ENCODE measurements around the gene SDHAF1.
A peak's percentile ranks its signal among the peaks of the same experiment; 100 is the strongest.

The SDHAF1 gene

DNA sequence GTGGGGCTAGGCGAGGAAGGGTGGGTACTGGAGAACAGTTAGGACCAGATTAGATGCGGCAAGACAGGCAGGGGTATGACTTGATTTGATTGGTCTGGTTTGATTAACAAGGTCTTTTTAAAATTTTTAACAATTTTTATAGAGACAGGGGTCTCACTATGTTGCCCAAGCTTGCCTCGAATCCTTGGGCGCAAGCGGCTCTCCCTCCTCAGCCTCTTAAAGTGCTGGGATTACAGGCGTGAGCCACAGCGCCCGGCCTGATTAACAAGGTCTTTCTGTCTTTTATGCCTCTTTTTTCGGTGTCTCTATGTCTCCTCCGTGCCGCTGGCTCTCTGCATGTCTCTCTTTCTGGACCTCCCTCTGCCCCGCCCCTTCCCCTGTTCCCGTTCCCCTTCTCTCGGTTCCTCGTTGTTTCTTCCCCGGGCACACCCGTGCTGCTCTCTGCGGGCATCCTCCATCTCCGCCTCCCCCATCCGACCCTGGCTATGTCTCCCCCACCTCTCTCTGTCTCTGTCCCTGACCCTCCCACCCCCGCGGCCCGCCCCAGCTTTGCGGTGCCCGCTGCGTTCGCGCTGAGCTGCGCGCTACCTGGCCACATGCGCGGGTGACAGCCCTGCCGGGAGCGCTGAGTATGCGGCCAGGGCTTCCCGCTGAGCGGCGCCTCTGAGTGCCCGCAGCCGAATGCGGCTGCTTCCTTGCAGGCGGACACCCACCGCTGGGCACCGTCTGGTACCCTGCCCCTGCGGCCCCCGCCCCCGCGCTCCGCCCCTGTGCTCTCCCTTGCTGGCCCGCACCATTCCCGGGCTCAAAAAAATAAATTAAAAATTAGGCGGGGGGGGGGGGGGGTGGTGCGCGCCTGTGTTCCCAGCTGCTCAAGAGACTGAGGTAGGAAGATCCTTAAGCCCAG, 8.1 kb upstream of the SDHAF1 start:
- peak; percentile 47 for DNase-seq (ENCODE audit: low spot score)

GRCh38 chr19:35987571-35987896, 7.5 kb upstream of the SDHAF1 start:
- DNase-seq (ENCODE audit: low spot score) = no peak

GRCh38 chr19:35988824-35989223, 6.2 kb upstream of the SDHAF1 start:
- DNase-seq (ENCODE audit: low spot score) = no peak

- no peak for DNase-seq (ENCODE audit: low spot score)
Observed at GRCh38 chr19:35990156-35990555, 4.8 kb upstream of the SDHAF1 start.

GRCh38 chr19:35990771-35991730, 3.9 kb upstream of the SDHAF1 start:
- no peak for DNase-seq (ENCODE audit: low spot score)

GRCh38 chr19:35991731-35992450, 3.1 kb upstream of the SDHAF1 start:
- DNase-seq (ENCODE audit: low spot score) = no peak

- DNase-seq (ENCODE audit: low spot score) = no peak
Observed at GRCh38 chr19:35992907-35993765, 1.9 kb upstream of the SDHAF1 start.

GRCh38 chr19:35993923-35994598, 927 bp upstream of the SDHAF1 start:
- no peak for DNase-seq (ENCODE audit: low spot score)

DNA sequence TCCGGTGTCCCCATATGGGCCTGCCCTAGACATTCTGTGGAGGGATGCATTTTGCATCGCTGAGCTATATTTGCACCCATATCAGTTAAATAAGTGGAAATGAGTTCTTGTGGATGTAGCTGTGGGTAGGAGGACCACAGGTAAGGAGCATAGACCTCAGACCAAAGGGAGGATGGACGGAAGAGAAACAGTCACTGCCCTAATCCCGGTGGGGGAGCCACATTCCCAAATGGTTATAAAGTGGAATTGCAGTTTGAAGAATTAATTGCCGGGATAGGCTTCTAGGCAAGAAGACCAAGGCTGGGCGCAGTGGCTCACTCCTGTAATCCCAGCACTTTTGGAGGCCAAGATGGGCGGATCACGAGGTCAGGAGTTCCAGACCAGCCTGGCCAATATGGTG, 1.8 kb downstream of the SDHAF1 start:
- no peak for DNase-seq (ENCODE audit: low spot score)

GRCh38 chr19:36001605-36002004, 6.6 kb downstream of the SDHAF1 start:
- DNase-seq (ENCODE audit: low spot score) = no peak

GRCh38 chr19:36003284-36003683, 8.3 kb downstream of the SDHAF1 start:
- no peak for DNase-seq (ENCODE audit: low spot score)

DNA sequence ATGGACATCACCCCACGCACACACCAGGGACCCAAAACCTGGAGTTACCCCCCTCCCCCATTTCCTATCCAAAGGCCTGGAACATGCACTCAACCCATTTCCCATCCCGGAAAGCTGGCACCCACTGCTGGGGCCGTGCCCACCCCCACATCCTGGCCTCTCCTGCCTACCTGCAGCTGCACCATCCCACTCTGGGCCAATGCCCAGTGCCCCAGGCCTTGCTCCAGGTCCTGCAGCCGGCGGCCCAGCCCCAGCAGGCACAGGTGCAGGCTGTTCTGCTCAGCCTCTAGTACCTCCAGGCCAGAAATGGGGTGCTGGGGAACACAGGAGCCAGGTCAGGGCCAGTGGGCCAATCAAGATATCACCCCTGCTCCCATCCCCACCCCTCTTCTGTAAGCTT, 12.0 kb downstream of the SDHAF1 start:
- DNase-seq (ENCODE audit: low spot score) = no peak

DNA sequence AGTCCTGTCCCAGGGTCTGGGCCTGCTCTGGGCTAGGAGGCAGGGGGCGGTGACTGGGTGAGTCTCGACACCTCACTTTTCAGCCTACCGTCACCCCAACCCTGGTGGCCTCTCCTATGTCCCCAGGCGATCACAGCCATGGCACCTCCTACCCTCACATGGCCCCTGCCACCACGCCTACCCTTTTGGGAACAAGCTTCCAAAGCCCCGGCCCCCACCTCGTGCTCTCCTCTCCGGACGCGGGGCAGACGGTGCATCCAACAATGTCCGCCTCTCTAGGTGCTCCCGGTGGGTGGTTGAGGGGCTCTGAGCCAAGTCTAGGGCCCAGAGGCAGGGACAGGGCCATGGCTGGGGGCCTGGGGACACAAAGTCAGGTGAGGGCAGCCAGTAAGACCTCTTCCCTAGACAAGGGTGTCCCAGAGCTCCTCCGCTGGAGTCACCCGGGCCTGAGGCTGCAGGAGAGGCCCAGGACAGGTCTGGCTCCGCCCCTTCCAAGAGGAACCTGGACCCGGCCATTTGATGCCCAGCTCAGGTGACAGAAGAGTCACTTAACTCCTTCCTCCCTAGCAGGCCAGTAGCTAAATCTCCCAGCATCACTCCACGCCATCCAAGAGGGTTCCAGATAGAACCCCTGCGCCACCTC, 13.5 kb downstream of the SDHAF1 start, which contains the start of gene SYNE4:
Gene SYNE4, minus strand, starts transcription at position 478 of the 643 bp plus-strand sequence. Its CDS starts 132 bp downstream, at position 346.
- DNase-seq (ENCODE audit: low spot score) = no peak

DNA sequence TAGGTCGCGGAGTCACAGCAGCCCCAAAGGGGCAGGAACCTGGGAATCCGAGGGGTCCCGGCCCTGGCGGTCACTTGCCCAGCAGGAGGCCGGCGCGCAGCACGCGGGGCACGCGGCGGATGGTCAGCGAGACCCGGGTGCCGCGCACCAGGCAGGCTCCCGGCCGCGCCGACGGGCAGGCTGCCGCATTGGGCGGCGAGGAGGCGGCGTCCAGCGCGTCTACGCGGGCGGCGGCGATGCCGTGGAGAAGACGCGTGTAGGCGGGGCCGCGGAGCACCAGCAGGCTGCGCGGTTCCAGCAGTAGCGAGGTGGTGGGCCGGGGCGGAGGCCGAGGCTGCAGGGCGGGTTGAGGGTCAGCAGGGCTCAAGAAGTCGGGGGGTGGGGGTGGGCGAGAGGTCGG, 14.2 kb downstream of the SDHAF1 start:
- DNase-seq (ENCODE audit: low spot score) = peak; percentile 51

DNA sequence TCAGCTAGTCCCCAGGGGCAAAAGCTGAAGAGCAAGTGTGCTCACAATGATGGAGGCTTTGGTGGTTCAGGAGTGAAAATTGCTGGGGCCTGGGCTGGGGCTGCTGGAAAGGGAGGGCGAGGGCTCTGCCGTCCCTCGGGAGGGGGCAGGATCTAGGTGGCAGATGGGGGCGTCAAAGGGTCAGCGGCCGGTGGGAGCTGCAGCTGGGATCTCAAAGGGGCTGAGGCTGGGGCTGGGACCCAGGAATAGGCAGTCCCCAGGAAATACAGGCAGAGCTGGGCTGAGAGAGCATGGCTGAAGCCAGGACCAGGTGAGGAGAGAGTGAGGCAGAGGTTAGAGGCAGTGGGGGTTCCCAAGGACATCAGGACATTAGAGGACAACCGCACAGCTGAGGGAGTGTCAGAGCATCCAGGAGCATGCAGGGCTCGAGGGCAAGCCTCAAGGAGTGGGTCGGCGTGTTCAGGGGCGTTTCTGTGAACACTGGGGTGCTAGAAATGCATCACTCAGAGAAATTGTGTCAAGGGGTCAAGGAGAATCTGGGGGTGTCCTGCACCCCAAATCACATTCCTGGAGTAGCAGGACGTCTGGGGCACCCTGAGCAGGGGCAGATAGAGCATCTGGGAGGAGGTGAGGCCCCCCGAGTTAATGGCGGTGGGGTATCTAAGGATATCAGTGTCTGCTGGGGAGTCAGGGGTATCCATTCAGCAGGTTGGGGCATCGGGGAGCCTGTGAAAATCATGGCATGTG, 14.8 kb downstream of the SDHAF1 start:
- DNase-seq (ENCODE audit: low spot score) = no peak

DNA sequence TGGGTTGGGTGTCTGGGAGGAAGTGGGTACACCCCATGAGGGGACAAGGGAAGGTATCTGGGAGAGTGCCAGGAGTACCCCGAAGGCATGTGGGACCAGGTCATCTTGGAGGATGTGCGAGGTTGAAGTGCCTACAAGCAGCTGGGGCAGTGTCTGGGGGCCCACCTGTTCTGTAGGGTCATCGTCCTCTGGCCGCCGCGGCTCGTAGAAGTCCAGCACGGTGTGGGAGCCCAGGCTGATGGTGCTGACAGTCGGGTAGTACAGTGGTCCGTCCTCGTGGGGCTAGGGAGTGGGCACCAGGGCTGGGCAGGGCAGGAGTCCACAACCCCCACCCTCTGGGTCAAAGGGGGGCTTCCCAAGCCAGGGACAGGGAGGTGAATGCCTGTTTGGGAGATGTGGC, 15.4 kb downstream of the SDHAF1 start:
- no peak for DNase-seq (ENCODE audit: low spot score)

DNA sequence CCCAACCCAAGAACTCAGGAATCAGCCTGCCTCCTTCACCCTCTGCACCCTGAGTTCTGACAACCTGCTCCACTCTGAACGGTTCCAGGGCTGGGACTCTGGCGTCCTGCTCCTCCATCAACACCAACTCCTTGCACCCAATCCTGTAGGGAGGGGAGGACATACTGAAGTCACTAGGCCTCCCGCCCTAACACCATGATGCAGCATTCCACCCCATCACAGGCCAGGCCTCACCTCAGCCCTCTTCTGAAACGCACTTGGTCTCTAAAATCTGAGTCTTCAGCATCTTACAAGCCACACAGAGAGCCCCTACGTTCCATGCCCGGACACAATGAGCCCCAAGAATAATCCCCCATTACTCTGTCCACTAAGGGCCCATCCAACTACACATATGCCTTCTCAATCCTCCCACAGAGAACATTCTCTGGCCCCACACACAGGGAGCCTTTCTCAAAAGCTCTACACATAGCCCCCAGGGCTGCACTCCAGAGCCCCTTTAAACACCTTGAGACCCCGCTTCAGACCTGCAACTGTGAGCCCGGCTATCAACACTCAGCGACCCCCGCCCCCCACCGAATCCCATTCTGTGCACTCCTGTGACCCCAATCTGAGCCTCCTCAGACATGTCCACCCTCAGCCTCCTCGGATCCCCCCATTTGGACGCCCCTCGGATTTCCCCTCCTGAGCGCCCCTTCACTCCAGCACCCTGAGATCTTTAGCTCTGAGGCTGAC, 18.5 kb downstream of the SDHAF1 start:
- no peak for DNase-seq (ENCODE audit: low spot score)

Data from germinal center (tissue), 1 donor.